Pons (tissue), 1 donor: Measurements from ENCODE around the gene CES2.
"Not testable (repeated sequence)": the region's sequence is repeated elsewhere in the genome, so short reads cannot be mapped to it uniquely, and the experiment has no call there.

Source experiments
- DNase-seq: peaks from one replicate; pipeline ENCODE4 v3.0.0-alpha.2; 2016; ENCODE audit warnings: low spot score

The CES2 gene, protein sequence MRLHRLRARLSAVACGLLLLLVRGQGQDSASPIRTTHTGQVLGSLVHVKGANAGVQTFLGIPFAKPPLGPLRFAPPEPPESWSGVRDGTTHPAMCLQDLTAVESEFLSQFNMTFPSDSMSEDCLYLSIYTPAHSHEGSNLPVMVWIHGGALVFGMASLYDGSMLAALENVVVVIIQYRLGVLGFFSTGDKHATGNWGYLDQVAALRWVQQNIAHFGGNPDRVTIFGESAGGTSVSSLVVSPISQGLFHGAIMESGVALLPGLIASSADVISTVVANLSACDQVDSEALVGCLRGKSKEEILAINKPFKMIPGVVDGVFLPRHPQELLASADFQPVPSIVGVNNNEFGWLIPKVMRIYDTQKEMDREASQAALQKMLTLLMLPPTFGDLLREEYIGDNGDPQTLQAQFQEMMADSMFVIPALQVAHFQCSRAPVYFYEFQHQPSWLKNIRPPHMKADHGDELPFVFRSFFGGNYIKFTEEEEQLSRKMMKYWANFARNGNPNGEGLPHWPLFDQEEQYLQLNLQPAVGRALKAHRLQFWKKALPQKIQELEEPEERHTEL

GRCh38 chr16:66935314-66936011 lies at the start of gene CES2:
Gene CES2, plus strand, starts transcription at chr16:66935516. Its CDS starts 120 bp downstream, at chr16:66935636.
- no peak for DNase-seq

- DNase-seq, result no peak
These were observed 49.0 kb upstream of the CES2 start for GRCh38 chr16:66886321-66886720.

DNA sequence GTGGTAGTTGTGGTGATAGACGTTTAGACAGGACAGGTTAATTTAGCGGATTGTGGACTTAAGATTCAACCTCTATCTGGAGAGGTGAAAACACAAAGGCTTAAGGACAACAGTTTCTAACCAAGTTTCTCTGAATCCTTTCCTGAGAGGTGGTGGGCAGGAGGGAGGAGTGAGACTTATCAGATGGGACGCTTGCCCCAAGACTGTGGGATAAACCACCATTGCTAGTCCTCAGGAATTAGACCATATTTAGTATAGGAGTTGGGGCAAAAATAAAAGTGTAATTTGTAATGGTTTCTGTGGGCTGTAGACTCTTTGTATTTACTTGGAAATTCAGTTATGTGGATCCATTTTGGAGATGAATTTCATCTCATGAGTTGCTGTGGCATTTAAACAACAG lies 48.4 kb upstream of the CES2 start:
- DNase-seq, result no peak

DNA sequence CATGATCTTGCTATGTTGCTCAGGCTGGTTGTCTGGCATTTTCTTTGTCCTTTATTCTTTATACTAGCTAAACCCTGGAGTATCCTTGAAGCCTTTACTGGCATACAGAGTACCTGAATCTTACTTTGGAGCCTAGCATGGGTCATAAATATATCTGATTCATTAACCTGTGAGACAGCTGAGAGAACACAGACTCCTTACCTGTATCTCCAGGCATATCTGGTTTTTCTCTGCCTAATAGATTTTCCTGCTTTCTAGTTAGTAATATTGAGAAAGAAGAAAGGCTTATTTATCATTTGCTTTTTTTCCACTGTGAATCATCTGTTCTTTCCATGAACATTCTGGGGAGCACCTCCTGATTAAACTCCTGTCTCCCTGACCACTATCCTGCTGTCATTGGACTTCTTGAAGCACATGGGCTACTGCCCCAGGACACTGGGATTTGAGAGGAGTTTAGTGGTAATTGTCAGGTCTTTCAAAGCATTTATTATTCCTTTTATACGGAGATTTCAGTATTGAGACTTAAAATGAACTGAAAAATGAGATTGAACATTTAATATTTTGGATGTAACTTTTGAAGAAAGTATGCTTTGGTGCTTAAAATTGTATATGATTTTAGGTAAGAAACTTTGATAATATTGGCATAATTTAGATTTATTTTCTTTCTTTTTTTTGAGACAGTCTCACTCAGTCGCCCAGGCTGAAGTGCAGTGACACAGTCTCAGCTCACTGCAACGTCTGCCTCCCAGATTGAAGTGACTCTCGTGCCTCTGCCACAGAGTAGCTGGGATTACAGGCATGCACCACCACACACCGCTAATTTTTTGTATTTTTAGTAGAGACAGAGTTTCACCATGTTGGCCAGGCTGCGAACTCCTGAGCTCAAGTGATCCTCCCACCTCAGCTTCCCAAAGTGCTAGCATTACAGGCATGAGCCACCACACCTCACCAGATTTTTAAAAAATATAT lies 46.4 kb upstream of the CES2 start:
- no peak for DNase-seq

- no peak for DNase-seq
These were observed 45.7 kb upstream of the CES2 start for GRCh38 chr16:66889622-66890021.

- DNase-seq, result no peak
These were observed 44.5 kb upstream of the CES2 start for GRCh38 chr16:66890799-66891198.

DNA sequence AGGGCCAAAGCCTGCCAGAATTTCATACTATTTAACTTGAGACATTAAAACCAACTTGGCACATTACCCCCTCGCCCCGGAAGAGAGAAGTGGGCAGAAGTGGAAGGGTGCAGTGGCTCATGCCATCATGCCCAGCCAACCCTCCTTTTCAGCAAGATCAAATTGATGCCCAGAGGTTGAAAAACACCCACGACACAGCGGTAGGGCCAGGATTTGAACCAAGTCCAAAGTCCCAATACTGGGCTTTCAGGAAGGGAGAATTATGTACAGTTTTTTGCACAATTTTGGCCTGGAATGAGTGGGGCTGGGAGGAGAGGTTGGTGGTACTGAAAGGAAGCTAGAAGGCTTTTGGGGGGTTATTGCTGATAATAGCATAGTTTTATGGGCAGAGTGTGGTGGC lies 44.0 kb upstream of the CES2 start:
- DNase-seq, result no peak

DNA sequence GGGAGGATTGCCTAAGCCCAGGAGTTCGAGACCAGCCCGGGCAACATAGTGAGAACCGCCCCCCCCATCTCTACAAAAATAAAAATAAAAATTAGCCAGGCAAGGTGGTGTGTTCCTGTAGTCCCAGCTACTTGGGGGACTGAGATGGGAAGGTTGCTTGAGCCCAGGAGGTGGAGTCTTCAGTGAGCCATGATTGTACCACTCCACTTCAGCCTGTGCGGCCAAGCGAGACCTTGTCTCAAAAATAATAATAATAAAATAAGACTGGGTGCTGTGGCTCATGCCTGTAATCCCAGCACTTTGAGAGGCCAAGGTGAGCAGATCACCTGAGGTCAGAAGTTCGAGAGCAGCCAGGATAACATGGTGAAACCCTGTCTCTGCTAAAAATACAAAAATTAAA lies 43.5 kb upstream of the CES2 start:
- DNase-seq, result no peak

- no peak for DNase-seq
These were observed 41.3 kb upstream of the CES2 start for GRCh38 chr16:66894055-66894454.

DNA sequence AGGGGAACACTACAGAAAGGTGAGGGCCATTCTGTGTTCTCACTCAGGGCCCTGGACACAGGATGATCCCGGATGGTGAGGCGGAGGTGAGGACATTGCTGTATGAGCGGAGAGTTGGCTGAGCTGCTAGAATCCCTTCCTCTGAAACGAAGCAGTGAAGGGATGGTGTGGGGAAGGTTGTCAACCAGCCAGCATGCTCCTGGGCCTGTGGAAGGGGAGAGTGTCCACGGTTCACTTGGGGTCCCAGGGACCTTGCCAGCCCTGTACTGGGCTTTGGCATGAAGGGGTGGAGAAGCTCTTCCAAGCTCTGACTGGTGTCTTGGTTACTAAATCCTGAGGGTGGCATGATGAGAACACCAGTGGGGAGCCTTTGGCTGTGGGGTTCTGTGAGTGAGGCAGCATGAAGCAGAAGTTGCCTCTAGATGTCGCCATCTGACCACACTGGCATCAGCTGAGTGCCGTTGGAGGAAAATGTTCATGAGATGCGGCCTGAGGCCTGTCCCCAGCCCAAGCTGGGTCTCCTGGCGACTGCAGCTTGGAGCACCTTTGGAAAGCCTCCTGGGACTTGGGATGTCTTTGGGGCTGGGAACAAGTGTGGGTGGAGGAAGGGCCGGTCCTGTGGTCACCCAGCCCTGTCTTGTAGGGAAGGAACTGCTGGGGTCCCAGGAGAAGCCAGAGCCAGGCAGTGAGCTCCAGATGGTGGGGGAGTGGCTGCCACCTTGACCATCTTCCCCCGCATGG lies 40.2 kb upstream of the CES2 start:
- peak; percentile 80 for DNase-seq

- DNase-seq, result no peak
These were observed 39.7 kb upstream of the CES2 start for GRCh38 chr16:66895689-66895979.

- no peak for DNase-seq
These were observed 39.3 kb upstream of the CES2 start for GRCh38 chr16:66895999-66896398.

GRCh38 chr16:66896682-66897081 lies 38.6 kb upstream of the CES2 start:
- not testable (repeated sequence) for DNase-seq

GRCh38 chr16:66898207-66898606 lies 37.1 kb upstream of the CES2 start:
- DNase-seq, result no peak

- no peak for DNase-seq
These were observed 36.4 kb upstream of the CES2 start for GRCh38 chr16:66898933-66899309.

DNA sequence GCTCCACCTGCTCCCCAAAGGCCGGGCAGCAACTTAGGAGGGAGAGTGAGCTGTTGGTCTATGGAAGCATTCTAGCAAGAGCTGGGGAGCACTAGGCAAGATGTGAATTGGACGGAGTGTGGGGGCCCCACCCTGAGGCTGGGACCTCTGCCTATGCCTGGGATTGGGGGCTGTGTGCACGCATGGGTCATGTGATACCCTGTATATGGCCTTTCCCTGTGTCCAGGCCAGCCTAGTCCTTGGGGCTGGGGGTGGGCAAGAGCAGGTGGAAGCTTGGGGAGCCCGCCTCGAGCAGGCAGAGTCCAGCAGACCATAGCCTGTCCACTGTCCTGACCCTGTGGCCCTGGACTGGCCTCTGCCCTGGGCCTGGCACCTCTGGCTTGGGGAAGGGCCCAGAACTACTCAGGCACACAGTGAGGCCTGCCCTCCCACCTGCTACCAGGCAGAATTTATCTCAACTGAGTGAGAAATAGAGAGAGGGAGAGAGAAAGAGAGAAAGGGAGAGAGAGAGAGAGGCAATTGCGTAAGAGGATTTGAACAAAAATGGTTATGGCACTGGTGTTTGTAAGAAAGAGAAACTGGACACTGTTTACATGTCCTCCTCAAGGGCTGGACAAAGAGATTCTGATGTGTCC lies 35.9 kb upstream of the CES2 start:
- no peak for DNase-seq

DNA sequence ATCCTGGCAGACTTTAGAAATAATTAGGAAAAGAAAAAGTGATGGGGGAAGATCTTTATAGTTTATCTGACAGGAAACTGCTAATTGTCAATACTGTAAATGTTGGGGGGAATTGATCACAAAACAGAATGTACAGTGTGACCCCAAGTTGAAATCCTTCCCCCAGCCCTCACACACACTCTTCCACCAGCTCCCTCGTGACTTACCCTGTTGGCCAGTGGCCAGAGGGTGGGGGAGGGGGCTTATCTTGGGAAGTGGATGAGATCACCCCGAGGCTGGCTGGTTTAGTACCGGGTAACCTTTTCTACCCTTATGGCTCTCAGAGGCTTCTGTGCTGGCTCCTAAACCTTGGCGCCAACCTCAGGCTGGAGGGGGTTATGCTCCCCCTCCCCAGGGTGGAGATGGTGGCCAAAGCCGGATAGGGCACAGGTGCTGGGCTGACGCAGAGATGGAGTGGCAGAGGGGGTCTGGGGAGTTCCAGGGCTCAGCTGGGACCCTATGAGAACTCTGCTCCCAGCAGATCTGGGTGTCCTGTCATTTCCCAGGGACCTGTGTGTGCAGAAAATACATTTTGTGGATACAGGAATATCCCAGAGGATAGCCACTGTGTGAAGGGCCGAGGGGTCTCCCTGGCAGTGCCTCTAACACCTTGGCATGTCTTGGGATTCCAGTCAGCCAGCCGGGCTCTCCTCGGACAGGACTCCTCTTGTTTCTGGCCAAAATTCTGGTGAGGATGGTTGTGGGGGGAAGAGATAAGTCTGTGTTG lies 35.2 kb upstream of the CES2 start:
- no peak for DNase-seq

DNA sequence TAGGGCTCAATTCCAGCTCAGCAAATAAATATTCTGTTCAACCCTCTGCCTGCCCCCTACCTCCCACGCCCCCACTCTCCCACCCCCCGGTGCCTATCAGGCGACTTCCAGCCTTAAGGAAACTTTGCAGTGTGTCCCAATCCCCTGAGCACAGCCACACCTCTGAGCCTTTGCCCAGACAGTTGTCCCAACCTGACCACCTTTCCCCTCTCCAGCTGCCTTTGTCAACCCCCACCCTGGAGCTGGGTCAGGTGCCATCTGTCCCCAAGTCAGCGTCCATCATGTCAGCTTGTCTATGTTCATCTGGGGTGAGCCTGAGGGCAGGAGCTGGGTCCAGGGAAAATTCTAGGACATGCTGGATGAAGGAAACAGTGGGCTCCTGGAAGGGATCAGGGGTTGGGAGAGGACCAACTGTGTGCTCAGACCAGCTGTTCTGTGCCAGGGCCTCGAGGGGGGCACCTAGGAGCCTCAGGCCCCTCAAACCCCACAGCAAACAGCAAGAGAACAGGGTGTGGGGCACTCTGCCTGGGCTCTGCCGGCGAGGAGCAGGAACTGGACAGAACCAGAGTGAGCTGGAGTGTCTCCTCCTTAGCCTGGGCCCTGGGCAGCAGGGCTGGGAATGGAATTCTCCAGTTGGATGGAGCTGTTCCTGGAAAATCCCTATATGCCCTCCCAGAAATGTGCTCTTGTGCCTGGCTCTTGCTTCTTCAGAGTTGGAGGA lies 34.4 kb upstream of the CES2 start:
- DNase-seq, result no peak

DNA sequence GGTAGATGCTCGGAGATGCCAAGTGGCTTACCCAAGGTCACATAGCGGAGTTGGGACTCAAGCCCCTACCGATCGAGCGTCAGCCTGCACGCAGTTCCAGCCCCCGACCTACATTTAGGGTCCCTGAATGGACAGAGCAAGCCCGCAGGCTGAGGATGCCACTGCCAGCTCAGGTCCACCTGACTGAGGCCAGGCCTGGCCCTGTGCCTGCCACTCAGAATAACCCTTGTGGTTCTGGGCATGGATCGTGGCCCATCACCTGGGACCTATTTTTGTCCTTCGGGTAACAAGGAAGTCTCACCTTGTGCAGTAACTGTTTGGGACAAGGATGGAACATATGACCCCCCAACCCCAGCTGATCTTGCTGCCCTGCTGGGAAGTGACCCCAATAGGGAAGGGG lies 33.7 kb upstream of the CES2 start:
- DNase-seq, result no peak
